Loucy (cell line): ENCODE measurements around the gene NFKBIZ.
A peak's percentile ranks its signal among the peaks of the same experiment; 100 is the strongest.

Source experiments
- H2AFZ ChIP-seq: fragments of 200-600 bp; sonication (generic); 2 replicates; pipeline ENCODE4 v1.6.0; 2016; ENCODE audit warnings: antibody characterized with exemption, mild to moderate bottlenecking, low read length, moderate library complexity
- H3F3A ChIP-seq: fragments of 200-600 bp; 2 replicates; pipeline ENCODE4 v1.6.0; 2016; ENCODE audit warnings: antibody characterized with exemption, low read depth, mild to moderate bottlenecking
- H3K27me3 ChIP-seq: fragments of 200-600 bp; sonication (generic); 2 replicates; pipeline ENCODE4 v1.6.1; 2014; ENCODE audit warnings: low read length, mild to moderate bottlenecking; ENCODE audit not compliant: insufficient read depth, poor library complexity, severe bottlenecking
- H3K36me3 ChIP-seq: fragments of 200-600 bp; sonication (generic); 2 replicates; pipeline ENCODE4 v1.6.1; 2016; ENCODE audit warnings: low read length; ENCODE audit not compliant: insufficient read depth
- H3K4me1 ChIP-seq: fragments of 200-600 bp; sonication (generic); 2 replicates; pipeline ENCODE4 v1.5.1; 2014; ENCODE audit warnings: low read length, mild to moderate bottlenecking; ENCODE audit not compliant: insufficient read depth, poor library complexity, severe bottlenecking
- H3K4me2 ChIP-seq: fragments of 200-600 bp; sonication (generic); 2 replicates; pipeline ENCODE4 v1.6.0; 2014; ENCODE audit warnings: antibody characterized with exemption, low read length, low read depth, mild to moderate bottlenecking; ENCODE audit not compliant: poor library complexity, severe bottlenecking
- H3K4me3 ChIP-seq: fragments of 200-600 bp; sonication (generic); 2 replicates; pipeline ENCODE4 v1.5.1; 2014; ENCODE audit warnings: low read length, mild to moderate bottlenecking, mixed read lengths; ENCODE audit not compliant: poor library complexity, severe bottlenecking
- H3K79me2 ChIP-seq: fragments of 200-600 bp; sonication (generic); 2 replicates; pipeline ENCODE4 v1.6.1; 2014; ENCODE audit warnings: low read length; ENCODE audit not compliant: insufficient read depth
- H3K9ac ChIP-seq: fragments of 200-600 bp; sonication (generic); 2 replicates; pipeline ENCODE4 v1.6.0; 2014; ENCODE audit warnings: mild to moderate bottlenecking, low read depth, low read length, moderate library complexity; ENCODE audit not compliant: poor library complexity, severe bottlenecking
- H3K9me2 ChIP-seq: fragments of 200-600 bp; sonication (generic); replicated peaks from 2 replicates; pipeline ENCODE4 v1.6.1; 2016; ENCODE audit warnings: low read depth, low read length, mixed read lengths
- H3K9me3 ChIP-seq: fragments of 200-600 bp; sonication (generic); 2 replicates; pipeline ENCODE4 v1.6.1; 2014; ENCODE audit warnings: mild to moderate bottlenecking, antibody characterized with exemption, low read length, low read depth; ENCODE audit not compliant: insufficient read depth
- H4K20me1 ChIP-seq: fragments of 200-600 bp; sonication (generic); 2 replicates; pipeline ENCODE4 v1.6.0; 2014; ENCODE audit warnings: antibody characterized with exemption, low read length, mild to moderate bottlenecking; ENCODE audit not compliant: insufficient read depth, poor library complexity, severe bottlenecking
- EZH2phosphoT487 ChIP-seq: fragments of 200-600 bp; IDR thresholded peaks from 2 replicates; pipeline ENCODE4 v1.6.1; 2018; ENCODE audit warnings: antibody characterized with exemption, mild to moderate bottlenecking, moderate library complexity, borderline replicate concordance
- TF ChIP-seq, protein P1 (sequence below): fragments of 200-600 bp; sonication (generic); conservative IDR thresholded peaks from 2 replicates; pipeline ENCODE4 v1.5.1; 2014; ENCODE audit warnings: mild to moderate bottlenecking, antibody characterized with exemption, low read length

NFKBIZ gene

DNA sequence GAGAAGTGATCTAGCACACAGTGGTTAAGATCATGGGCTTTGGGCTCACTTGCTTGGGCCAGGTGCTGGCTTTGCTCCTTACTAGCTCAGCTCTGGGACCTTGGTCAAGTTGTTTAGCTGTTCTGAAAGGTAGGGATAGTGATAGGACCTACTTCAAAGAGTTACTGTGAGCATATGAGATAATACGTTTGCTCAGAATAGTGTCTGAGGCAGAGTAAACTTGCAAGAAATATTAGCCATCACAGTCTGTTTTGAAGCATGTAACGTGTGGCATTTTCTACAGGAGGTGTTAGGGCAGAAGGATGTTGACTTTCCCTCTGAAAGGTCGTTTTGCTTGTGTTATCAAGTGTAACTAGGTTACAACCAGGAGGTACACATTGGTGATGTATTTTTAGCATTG lies 34.5 kb upstream of the NFKBIZ start:
- Histone ChIP-seq H3K4me3 (no peak overlapping the region), H2AFZ (no peak overlapping the region), H3K4me2 (no peak overlapping the region), H3K9ac (peak overlapping the region; percentile 23), H3K9me3 (no peaks in the 10 kb centered on the region), H3K4me1 (peaks cover 18% of the 10 kb centered on the region), H3K27me3 (no peaks in the 10 kb centered on the region), H3F3A (no peaks in the 10 kb centered on the region), H3K36me3 (peaks cover 14% of the 10 kb centered on the region; the same call in 1 of the 2 replicates), H4K20me1 (no peaks in the 10 kb centered on the region), H3K79me2 (no peaks in the 10 kb centered on the region; the same call in 1 of the 2 replicates), H3K9me2 (no peaks in the 10 kb centered on the region)
- TF ChIP-seq, protein P1, sequence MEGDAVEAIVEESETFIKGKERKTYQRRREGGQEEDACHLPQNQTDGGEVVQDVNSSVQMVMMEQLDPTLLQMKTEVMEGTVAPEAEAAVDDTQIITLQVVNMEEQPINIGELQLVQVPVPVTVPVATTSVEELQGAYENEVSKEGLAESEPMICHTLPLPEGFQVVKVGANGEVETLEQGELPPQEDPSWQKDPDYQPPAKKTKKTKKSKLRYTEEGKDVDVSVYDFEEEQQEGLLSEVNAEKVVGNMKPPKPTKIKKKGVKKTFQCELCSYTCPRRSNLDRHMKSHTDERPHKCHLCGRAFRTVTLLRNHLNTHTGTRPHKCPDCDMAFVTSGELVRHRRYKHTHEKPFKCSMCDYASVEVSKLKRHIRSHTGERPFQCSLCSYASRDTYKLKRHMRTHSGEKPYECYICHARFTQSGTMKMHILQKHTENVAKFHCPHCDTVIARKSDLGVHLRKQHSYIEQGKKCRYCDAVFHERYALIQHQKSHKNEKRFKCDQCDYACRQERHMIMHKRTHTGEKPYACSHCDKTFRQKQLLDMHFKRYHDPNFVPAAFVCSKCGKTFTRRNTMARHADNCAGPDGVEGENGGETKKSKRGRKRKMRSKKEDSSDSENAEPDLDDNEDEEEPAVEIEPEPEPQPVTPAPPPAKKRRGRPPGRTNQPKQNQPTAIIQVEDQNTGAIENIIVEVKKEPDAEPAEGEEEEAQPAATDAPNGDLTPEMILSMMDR: no peak

DNA sequence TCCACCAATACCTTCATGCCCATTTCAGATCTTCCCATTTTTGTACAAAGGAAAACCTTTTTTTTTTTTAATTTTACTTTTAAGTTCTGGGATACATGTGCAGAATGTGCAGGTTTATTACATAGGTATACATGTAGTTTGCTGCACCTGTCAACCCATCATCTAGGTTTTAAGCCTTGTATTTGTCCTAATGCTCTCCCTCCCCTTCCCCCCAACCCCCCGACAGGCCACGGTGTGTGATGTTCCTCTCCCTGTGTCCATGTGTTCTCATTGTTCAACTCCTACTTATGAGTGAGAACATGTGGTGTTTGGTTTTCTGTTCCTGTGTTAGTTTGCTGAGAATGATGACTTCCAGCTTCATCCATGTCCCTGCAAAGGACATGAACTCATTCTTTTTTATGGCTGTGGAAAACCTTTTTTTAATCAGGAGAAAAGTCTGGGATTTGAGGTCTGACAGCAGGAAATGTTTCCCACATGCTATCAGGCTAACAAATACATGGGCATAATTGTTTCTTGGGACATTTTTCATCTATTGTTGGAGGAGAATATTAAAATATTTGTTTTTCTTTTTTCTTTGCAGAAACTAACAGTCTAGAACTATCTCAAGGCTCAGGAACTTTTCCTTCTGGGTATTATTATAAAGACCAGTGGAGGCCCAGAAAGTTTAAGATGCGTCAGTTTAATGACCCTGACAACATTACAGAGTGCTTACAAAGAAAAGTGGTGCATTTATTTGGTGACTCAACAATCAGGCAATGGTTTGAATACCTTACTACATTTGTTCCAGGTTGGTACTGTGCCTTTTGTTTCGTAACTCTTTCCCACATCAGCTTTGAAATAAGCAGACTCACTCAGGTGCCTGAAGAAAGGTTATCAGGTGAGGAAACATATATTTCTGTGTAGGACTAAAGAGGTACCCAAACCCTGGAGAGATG lies 32.8 kb upstream of the NFKBIZ start:
- TF ChIP-seq, protein P1: no peak
- TF ChIP-seq EZH2phosphoT487: no peak
- H3K36me3 ChIP-seq: peaks cover 16% of the 10 kb centered on the region; the same call in 1 of the 2 replicates

DNA sequence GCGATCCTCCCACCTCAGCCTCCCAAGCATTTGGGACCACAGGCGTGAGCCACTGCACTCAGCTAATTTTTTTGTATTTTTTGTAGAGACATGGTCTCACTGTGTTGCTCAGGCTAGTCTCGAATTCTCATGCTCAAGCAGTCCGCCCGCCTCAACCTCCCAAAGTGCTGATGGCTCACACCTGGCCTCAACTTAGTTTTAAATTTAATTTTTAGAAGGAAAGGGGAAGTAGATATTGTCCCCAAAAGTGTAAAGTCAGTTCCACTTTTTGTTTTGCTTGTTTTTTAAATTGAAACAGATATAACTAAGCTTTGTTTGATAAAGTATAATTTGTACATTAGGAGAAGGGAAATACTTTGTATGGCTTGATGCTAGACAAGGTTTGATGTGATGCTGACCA lies 31.3 kb upstream of the NFKBIZ start:
- peaks cover 22% of the 10 kb centered on the region; the same call in 1 of the 2 replicates for H3K36me3 ChIP-seq
- no peaks in the 10 kb centered on the region for H3K9me3 ChIP-seq
- H3K4me2 ChIP-seq: no peak overlapping the region
- H3F3A ChIP-seq: no peaks in the 10 kb centered on the region
- no peak overlapping the region for H3K4me3 ChIP-seq
- H3K79me2 ChIP-seq: no peaks in the 10 kb centered on the region; the same call in 1 of the 2 replicates
- no peak overlapping the region for H2AFZ ChIP-seq
- peaks cover 9% of the 10 kb centered on the region for H3K4me1 ChIP-seq
- no peak overlapping the region for H3K9ac ChIP-seq
- no peaks in the 10 kb centered on the region for H3K9me2 ChIP-seq
- H4K20me1 ChIP-seq: no peaks in the 10 kb centered on the region
- no peaks in the 10 kb centered on the region for H3K27me3 ChIP-seq
- TF ChIP-seq, protein P1: no peak
- no peak for TF ChIP-seq EZH2phosphoT487

More for the DNA sequence above, 32.8 kb upstream of the NFKBIZ start:
- H3K9me3 ChIP-seq: no peaks in the 10 kb centered on the region
- no peaks in the 10 kb centered on the region for H3K27me3 ChIP-seq
- H3K9ac ChIP-seq: no peak overlapping the region
- H3K4me1 ChIP-seq: peaks cover 9% of the 10 kb centered on the region
- H3K4me3 ChIP-seq: no peak overlapping the region
- H3K4me2 ChIP-seq: no peak overlapping the region
- H3K9me2 ChIP-seq: no peaks in the 10 kb centered on the region
- H3K79me2 ChIP-seq: no peaks in the 10 kb centered on the region; the same call in 1 of the 2 replicates
- no peak overlapping the region for H2AFZ ChIP-seq
- no peaks in the 10 kb centered on the region for H3F3A ChIP-seq
- H4K20me1 ChIP-seq: no peaks in the 10 kb centered on the region
